HepG2 (cell line): ENCODE results near the gene HNRNPC. TPM values are rescaled to one million over a fixed set of nuclear protein-coding genes. Genes with fewer than 3 reads are reported as not detected.

Experiments
- EEA1 ChIP-seq: sonication (generic); formaldehyde crosslinking; IDR thresholded peaks from 2 replicates; pipeline ENCODE4 v1.5.1; 2020; ENCODE audit warnings: mild to moderate bottlenecking, missing genetic modification reagents, borderline replicate concordance
- ELK4 ChIP-seq: sonication (generic); formaldehyde crosslinking; IDR thresholded peaks from 2 replicates; pipeline ENCODE4 v1.9.0; 2021; ENCODE audit warnings: missing genetic modification reagents, borderline replicate concordance
- GABPA ChIP-seq, 2 experiments: IDR thresholded peaks; 2 replicates each; pipeline ENCODE4 v1.6.1; 2011 to 2016; ENCODE audit warnings: low read depth in 2 of 2, low read length in 1 of 2, missing biosample characterization in 1 of 2, missing genetic modification characterization in 1 of 2
- GFI1 ChIP-seq: sonication (generic); formaldehyde crosslinking; IDR thresholded peaks from 2 replicates; pipeline ENCODE4 v1.5.0; 2020; ENCODE audit warnings: missing genetic modification reagents, mild to moderate bottlenecking, borderline replicate concordance
- IKZF4 ChIP-seq: sonication (generic); formaldehyde crosslinking; IDR thresholded peaks from 2 replicates; pipeline ENCODE4 v1.5.1; 2020; ENCODE audit warnings: borderline replicate concordance, mild to moderate bottlenecking, low read depth, missing genetic modification reagents; ENCODE audit errors: not compliant biosample characterization
- KDM2A ChIP-seq: sonication (generic); formaldehyde crosslinking; IDR thresholded peaks from 2 replicates; pipeline ENCODE4 v1.4.0; 2020; ENCODE audit warnings: low read depth, missing genetic modification reagents, borderline replicate concordance
- MIXL1 ChIP-seq: IDR thresholded peaks from 2 replicates; pipeline ENCODE4 v1.6.1; 2016
- NFE2L2 ChIP-seq: fragments of 150-350 bp; IDR thresholded peaks from 2 replicates; pipeline ENCODE4 v1.6.1; 2014; ENCODE audit warnings: low read length
- PHB2 ChIP-seq: fragments of 450-650 bp; IDR thresholded peaks from 2 replicates; pipeline ENCODE4 v1.6.1; 2018; ENCODE audit not compliant: partially characterized antibody
- PLRG1 ChIP-seq: fragments of 450-650 bp; conservative IDR thresholded peaks from 2 replicates; pipeline ENCODE4 v1.6.1; 2016
- PTBP1 ChIP-seq: fragments of 200-400 bp; formaldehyde crosslinking; IDR thresholded peaks from 2 replicates; pipeline ENCODE4 v1.6.1; 2018; ENCODE audit warnings: low read length, low read depth; ENCODE audit not compliant: poor library complexity, severe bottlenecking
- RELA ChIP-seq: sonication (generic); formaldehyde crosslinking; IDR thresholded peaks from 2 replicates; pipeline ENCODE4 v1.4.0; 2020; ENCODE audit warnings: missing genetic modification reagents
- REPIN1 ChIP-seq: sonication (generic); formaldehyde crosslinking; IDR thresholded peaks from 2 replicates; pipeline ENCODE4 v1.8.0; 2022; ENCODE audit warnings: missing genetic modification reagents, low read depth, mild to moderate bottlenecking, borderline replicate concordance
- SATB2 ChIP-seq: sonication (generic); formaldehyde crosslinking; IDR thresholded peaks from 2 replicates; pipeline ENCODE4 v1.5.0; 2020; ENCODE audit warnings: missing genetic modification reagents
- SMC3 ChIP-seq: IDR thresholded peaks from 2 replicates; pipeline ENCODE4 v1.6.1; 2011; ENCODE audit warnings: low read length, improper control_type of control experiment
- SRF ChIP-seq: IDR thresholded peaks from 2 replicates; pipeline ENCODE4 v1.6.1; 2011; ENCODE audit warnings: mild to moderate bottlenecking, low read depth, low read length, moderate library complexity
- TBX2 ChIP-seq: sonication (generic); formaldehyde crosslinking; IDR thresholded peaks from 2 replicates; pipeline ENCODE4 v1.5.0; 2020; ENCODE audit warnings: missing genetic modification reagents, mild to moderate bottlenecking, borderline replicate concordance
- TCF7 ChIP-seq: sonication (generic); IDR thresholded peaks from 2 replicates; pipeline ENCODE4 v1.6.1; 2016; ENCODE audit warnings: antibody characterized with exemption, low read depth
- TSC22D2 ChIP-seq: sonication (generic); formaldehyde crosslinking; IDR thresholded peaks from 2 replicates; pipeline ENCODE4 v1.5.1; 2020; ENCODE audit warnings: missing genetic modification reagents, mild to moderate bottlenecking, borderline replicate concordance
- ZFP36L2 ChIP-seq: sonication (generic); formaldehyde crosslinking; IDR thresholded peaks from 2 replicates; pipeline ENCODE4 v1.4.0; 2020; ENCODE audit warnings: missing genetic modification reagents
- ZNF281 ChIP-seq: sonication (generic); formaldehyde crosslinking; IDR thresholded peaks from 2 replicates; pipeline ENCODE4 v1.4.0; 2020; ENCODE audit warnings: missing genetic modification reagents, borderline replicate concordance
- ZNF496 ChIP-seq: sonication (generic); formaldehyde crosslinking; IDR thresholded peaks from 2 replicates; pipeline ENCODE4 v1.8.1; 2023; ENCODE audit warnings: mild to moderate bottlenecking, moderate library complexity, missing genetic modification reagents; ENCODE audit not compliant: insufficient replicate concordance
- ZNF556 ChIP-seq: sonication (generic); formaldehyde crosslinking; IDR thresholded peaks from 2 replicates; pipeline ENCODE4 v1.4.0; 2020; ENCODE audit warnings: mild to moderate bottlenecking, missing genetic modification reagents, borderline replicate concordance
- ZNF788 ChIP-seq: sonication (generic); formaldehyde crosslinking; IDR thresholded peaks from 2 replicates; pipeline ENCODE4 v1.5.0; 2020; ENCODE audit warnings: mild to moderate bottlenecking, missing genetic modification reagents, borderline replicate concordance
- ZSCAN29 ChIP-seq: sonication (generic); formaldehyde crosslinking; conservative IDR thresholded peaks from 2 replicates; pipeline ENCODE4 v1.4.0; 2020; ENCODE audit warnings: mild to moderate bottlenecking, missing genetic modification reagents
- polyA plus RNA-seq, 8 experiments: library from polyadenylated mRNA; depleted of rRNA in 3 of 8; stranded (reverse) in 7 of 8; unstranded in 1 of 8; fragments of >200 nt; fragmentation: Illumina TruSeq in 4 of 8; extraction: Trizol in 4 of 8; gene quantifications; 2 replicates each; pipeline versions ENCODE4 v1.2.1 to v1.2.3, GENCODE V29; 2011 to 2016; ENCODE audit warnings: low read depth in 4 of 8, missing spikeins in 1 of 8, mixed read lengths in 1 of 8; ENCODE audit not compliant: insufficient read depth in 1 of 8
- total RNA-seq, 5 experiments: library from RNA; depleted of rRNA; stranded (reverse); fragments of >200 nt; fragmentation: Illumina TruSeq; extraction: Trizol; gene quantifications; 2 replicates each; pipeline ENCODE4 v1.2.3, GENCODE V29; 2016; ENCODE audit warnings: low read depth in 1 of 5
- TF ChIP-seq, protein P1 (sequence below): sonication (generic); formaldehyde crosslinking; IDR thresholded peaks from 2 replicates; pipeline ENCODE4 v1.8.0; 2022; ENCODE audit warnings: missing genetic modification reagents, mild to moderate bottlenecking, moderate library complexity, borderline replicate concordance

The HNRNPC gene
- total and polyA plus RNA-seq, 2 of the 13 experiments (the other 11 are each of a cell fraction or from before 2014, with no cell fraction given): 628 to 1,099 TPM

DNA sequence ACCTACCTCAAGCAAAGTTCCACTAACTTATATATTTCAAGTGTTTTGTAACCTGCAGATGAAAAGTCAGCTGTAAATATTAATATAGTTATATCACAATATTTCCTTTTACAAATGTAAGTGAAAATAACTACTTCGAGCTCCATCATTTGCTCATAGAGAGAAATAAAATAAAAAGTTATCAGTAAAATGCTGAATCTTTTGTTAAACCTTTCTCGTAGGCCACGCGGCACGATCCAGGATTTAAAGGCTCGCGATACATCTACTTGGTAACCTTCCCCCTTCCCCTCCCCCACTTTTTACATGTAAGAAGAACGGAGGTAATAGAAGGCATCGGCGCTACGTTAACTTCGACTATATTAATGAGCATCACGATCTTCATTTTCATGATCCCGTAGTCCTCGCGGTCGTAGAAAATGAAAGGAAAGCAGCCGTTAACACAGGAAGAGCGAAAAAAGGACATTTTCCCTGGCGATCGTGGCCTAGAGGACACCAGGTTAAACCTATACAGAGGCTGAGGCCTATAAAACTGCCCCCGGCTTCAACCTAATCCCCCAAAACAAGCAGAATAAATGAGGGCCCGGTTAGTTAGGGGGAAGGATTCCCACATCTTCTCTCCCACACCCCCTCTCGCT, 508 bp downstream of the HNRNPC start (continued):
- no peak for TF ChIP-seq TBX2 (CRISPR knock-in tag)
- no peak for TF ChIP-seq KDM2A (CRISPR knock-in tag)
- TF ChIP-seq EEA1 (CRISPR knock-in tag): no peak
- TF ChIP-seq ZNF788 (CRISPR knock-in tag): no peak
- no peak for TF ChIP-seq MIXL1 (CRISPR knock-in tag)
- 0 out of 2 replicates have a peak, but pooled peaks have one; percentile 45 for TF ChIP-seq ZNF556 (CRISPR knock-in tag)
- TF ChIP-seq GABPA (IDR thresholded peaks at IDR 0.05; ENCODE audit: low read depth, low read length): no peak
- no peak for TF ChIP-seq GABPA (CRISPR knock-in tag; IDR thresholded peaks at IDR 0.05; ENCODE audit: low read depth)
- TF ChIP-seq TCF7: no peak
- no peak for TF ChIP-seq GFI1 (CRISPR knock-in tag)
- no peak for TF ChIP-seq PLRG1
- TF ChIP-seq, protein P1, sequence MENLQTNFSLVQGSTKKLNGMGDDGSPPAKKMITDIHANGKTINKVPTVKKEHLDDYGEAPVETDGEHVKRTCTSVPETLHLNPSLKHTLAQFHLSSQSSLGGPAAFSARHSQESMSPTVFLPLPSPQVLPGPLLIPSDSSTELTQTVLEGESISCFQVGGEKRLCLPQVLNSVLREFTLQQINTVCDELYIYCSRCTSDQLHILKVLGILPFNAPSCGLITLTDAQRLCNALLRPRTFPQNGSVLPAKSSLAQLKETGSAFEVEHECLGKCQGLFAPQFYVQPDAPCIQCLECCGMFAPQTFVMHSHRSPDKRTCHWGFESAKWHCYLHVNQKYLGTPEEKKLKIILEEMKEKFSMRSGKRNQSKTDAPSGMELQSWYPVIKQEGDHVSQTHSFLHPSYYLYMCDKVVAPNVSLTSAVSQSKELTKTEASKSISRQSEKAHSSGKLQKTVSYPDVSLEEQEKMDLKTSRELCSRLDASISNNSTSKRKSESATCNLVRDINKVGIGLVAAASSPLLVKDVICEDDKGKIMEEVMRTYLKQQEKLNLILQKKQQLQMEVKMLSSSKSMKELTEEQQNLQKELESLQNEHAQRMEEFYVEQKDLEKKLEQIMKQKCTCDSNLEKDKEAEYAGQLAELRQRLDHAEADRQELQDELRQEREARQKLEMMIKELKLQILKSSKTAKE (CRISPR knock-in tag): no peak
- TF ChIP-seq SRF: no peak
- no peak for TF ChIP-seq RELA (CRISPR knock-in tag)
- no peak for TF ChIP-seq NFE2L2
- TF ChIP-seq ELK4 (CRISPR knock-in tag): no peak
- TF ChIP-seq SMC3: no peak
- no peak for TF ChIP-seq IKZF4 (CRISPR knock-in tag)
- TF ChIP-seq ZSCAN29: no peak
- no peak for TF ChIP-seq PHB2
- TF ChIP-seq ZNF496: no peak
- no peak; the same call in 1 of the 2 replicates for TF ChIP-seq ZFP36L2 (CRISPR knock-in tag)
- TF ChIP-seq ZNF281 (CRISPR knock-in tag): peak; percentile 92
- no peak for TF ChIP-seq REPIN1 (CRISPR knock-in tag)
- TF ChIP-seq SATB2 (CRISPR knock-in tag): no peak
- no peak for TF ChIP-seq PTBP1
- TF ChIP-seq TSC22D2: no peak
